ENCODE data around the gene HIGD1C.

GRCh38 chr12:50971946-50972345, 19.6 kb downstream of the HIGD1C start:
- TF ChIP-seq CTCF (IDR thresholded peaks at IDR 0.05) (no peak), POLR2AphosphoS5 (IDR thresholded peaks at IDR 0.05; ENCODE audit: insufficient read depth in 1 of 2, low read depth in 1 of 2) (no peak)
